Measurements from ENCODE around the gene GRK5. TPM values are rescaled to one million over a fixed set of nuclear protein-coding genes. Genes with fewer than 3 reads are reported as not detected.
A peak's percentile ranks its signal among the peaks of the same experiment; 100 is the strongest.

Gene GRK5
- total RNA-seq, 1 experiment from 2014 or later: 4.5 TPM

GRCh38 chr10:119189811-119190282, 17.5 kb upstream of the GRK5 start:
- ChIA-PET POLR2A (ENCODE audit: unreplicated experiment) (no interaction called here), CTCF (interaction anchor here (0.8 kb wide), 1 partner anchor 9 kb away, joined by 3 read pairs; no protein-coding TSS in a partner anchor)
- no peak overlapping the region for H3K9ac ChIP-seq (ENCODE audit: low read length)
- TF ChIP-seq CTCF (conservative IDR thresholded peaks at IDR 0.05; ENCODE audit: low read depth, low read length): no peak
- TF ChIP-seq EZH2phosphoT487 (IDR thresholded peaks at IDR 0.05; ENCODE audit: borderline replicate concordance, low read length): no peak
- no peak for TF ChIP-seq EZH2 (IDR thresholded peaks at IDR 0.05; ENCODE audit: low read length, unreplicated experiment)
- H3K9me2 ChIP-seq (replicated peaks; ENCODE audit: low read length): no peaks in the 10 kb centered on the region
- DNase-seq: no peak
- BruUV-seq (replicated peaks): no TSS peak
- peak overlapping the region; percentile 67 for H3K27ac ChIP-seq (ENCODE audit: low read length)
- no peaks in the 10 kb centered on the region for H3F3A ChIP-seq (ENCODE audit: low read length, unreplicated experiment)
- ATAC-seq: no peak
- H3K4me1 ChIP-seq (ENCODE audit: insufficient read depth, low read length): peaks cover 21% of the 10 kb centered on the region
- no peaks in the 10 kb centered on the region for H3K36me3 ChIP-seq (ENCODE audit: low read depth, low read length)
- intact Hi-C loops (cut with micrococcal nuclease): no loop called here
- H2AFZ ChIP-seq (ENCODE audit: low read length): 0 out of 2 replicates have a peak overlapping the region, but pooled peaks have one; percentile 8
- no peaks in the 10 kb centered on the region for H3K79me2 ChIP-seq (ENCODE audit: low read length)
- H4K20me1 ChIP-seq (ENCODE audit: low read length): no peaks in the 10 kb centered on the region
- no peaks in the 10 kb centered on the region for H3K27me3 ChIP-seq (ENCODE audit: low read length)
- no peaks in the 10 kb centered on the region for H3K9me3 ChIP-seq (ENCODE audit: low read length)
- H3K4me3 ChIP-seq (ENCODE audit: low read length): no peak overlapping the region
- H3K4me2 ChIP-seq (ENCODE audit: low read length): peak overlapping the region; percentile 35

GRCh38 chr10:119190353-119190752, 17.0 kb upstream of the GRK5 start:
- no peaks in the 10 kb centered on the region for H3K27me3 ChIP-seq (ENCODE audit: low read length)
- H3K79me2 ChIP-seq (ENCODE audit: low read length): no peaks in the 10 kb centered on the region
- TF ChIP-seq EZH2phosphoT487 (IDR thresholded peaks at IDR 0.05; ENCODE audit: borderline replicate concordance, low read length): no peak
- TF ChIP-seq EZH2 (IDR thresholded peaks at IDR 0.05; ENCODE audit: low read length, unreplicated experiment): no peak
- no peak for TF ChIP-seq CTCF (conservative IDR thresholded peaks at IDR 0.05; ENCODE audit: low read depth, low read length)
- H4K20me1 ChIP-seq (ENCODE audit: low read length): no peaks in the 10 kb centered on the region
- no peaks in the 10 kb centered on the region for H3K9me2 ChIP-seq (replicated peaks; ENCODE audit: low read length)
- intact Hi-C loops (cut with micrococcal nuclease): no loop called here
- no peaks in the 10 kb centered on the region for H3F3A ChIP-seq (ENCODE audit: low read length, unreplicated experiment)
- 0 out of 2 replicates have a peak overlapping the region, but pooled peaks have one; percentile 8 for H2AFZ ChIP-seq (ENCODE audit: low read length)
- ChIA-PET CTCF (interaction anchor here (0.8 kb wide), 1 partner anchor 9 kb away, joined by 3 read pairs; no protein-coding TSS in a partner anchor), POLR2A (ENCODE audit: unreplicated experiment) (no interaction called here)
- peak overlapping the region; percentile 35 for H3K4me2 ChIP-seq (ENCODE audit: low read length)
- H3K9me3 ChIP-seq (ENCODE audit: low read length): no peaks in the 10 kb centered on the region
- ATAC-seq: peak; percentile 95
- peaks cover 21% of the 10 kb centered on the region for H3K4me1 ChIP-seq (ENCODE audit: insufficient read depth, low read length)
- H3K36me3 ChIP-seq (ENCODE audit: low read depth, low read length): no peaks in the 10 kb centered on the region
- no TSS peak for BruUV-seq (replicated peaks)
- H3K9ac ChIP-seq (ENCODE audit: low read length): no peak overlapping the region
- H3K4me3 ChIP-seq (ENCODE audit: low read length): no peak overlapping the region
- H3K27ac ChIP-seq (ENCODE audit: low read length): peak overlapping the region; percentile 67
- peak; percentile 88 for DNase-seq

- ATAC-seq (no peak), DNase-seq (no peak)
- Histone ChIP-seq H3K9me3 (ENCODE audit: low read length) (no peaks in the 10 kb centered on the region), H3K4me1 (ENCODE audit: insufficient read depth, low read length) (peaks cover 21% of the 10 kb centered on the region), H3K9ac (ENCODE audit: low read length) (no peak overlapping the region), H3K36me3 (ENCODE audit: low read depth, low read length) (no peaks in the 10 kb centered on the region), H3K9me2 (replicated peaks; ENCODE audit: low read length) (no peaks in the 10 kb centered on the region), H3K4me2 (ENCODE audit: low read length) (no peak overlapping the region), H4K20me1 (ENCODE audit: low read length) (no peaks in the 10 kb centered on the region), H3F3A (ENCODE audit: low read length, unreplicated experiment) (no peaks in the 10 kb centered on the region), H3K79me2 (ENCODE audit: low read length) (no peaks in the 10 kb centered on the region), H2AFZ (ENCODE audit: low read length) (no peak overlapping the region), H3K27ac (ENCODE audit: low read length) (no peak overlapping the region), H3K4me3 (ENCODE audit: low read length) (no peak overlapping the region), H3K27me3 (ENCODE audit: low read length) (no peaks in the 10 kb centered on the region)
- CTCF ChIA-PET: no interaction called here
- POLR2A ChIA-PET (ENCODE audit: unreplicated experiment): no interaction called here
- no peak for TF ChIP-seq EZH2phosphoT487 (IDR thresholded peaks at IDR 0.05; ENCODE audit: borderline replicate concordance, low read length)
- intact Hi-C loops (cut with micrococcal nuclease): no loop called here
- BruUV-seq (replicated peaks): no TSS peak
Measured at GRCh38 chr10:119190954-119191785, 16.2 kb upstream of the GRK5 start.
